NCI-H748 treated with DMSO at 0.1 percent for 48 hours (cell line): ENCODE results near the gene PEX16.

ENCODE experiments used
- DNase-seq: peaks from one replicate; lab custom pipeline; 2025; lab: John Stamatoyannopoulos, UW

Gene PEX16

GRCh38 chr11:45876401-45876800, 41.3 kb downstream of the PEX16 start:
- DNase-seq, result no peak

- DNase-seq, result peak; percentile 47
These were observed 44.9 kb downstream of the PEX16 start for GRCh38 chr11:45872651-45873356.

- DNase-seq, result no peak
These were observed 46.0 kb downstream of the PEX16 start for GRCh38 chr11:45871638-45872037.

GRCh38 chr11:45870706-45871105, 47.0 kb downstream of the PEX16 start:
- no peak for DNase-seq

GRCh38 chr11:45869551-45869950, 48.1 kb downstream of the PEX16 start:
- no peak for DNase-seq

GRCh38 chr11:45864041-45864440, 53.6 kb downstream of the PEX16 start:
- no peak for DNase-seq

GRCh38 chr11:45860764-45861510, 56.7 kb downstream of the PEX16 start:
- DNase-seq, result no peak

- DNase-seq, result no peak
These were observed 57.3 kb downstream of the PEX16 start for GRCh38 chr11:45860348-45860747.
